Ramos (cell line): ENCODE data around the gene TIGAR.

ENCODE experiments used
- in situ Hi-C: fragments of 300-500 bp; cut with MboI; formaldehyde crosslinking; loops from one replicate; pipeline ENCODE4 v1.14.3; 2022; ENCODE audit warnings: low sequenced_read_pairs; ENCODE audit not compliant: unreplicated experiment

TIGAR gene

GRCh38 chr12:4300883-4301282 is 20.1 kb upstream of the TIGAR start:
- in situ Hi-C loops = no loop called here

GRCh38 chr12:4301932-4302501 is 19.0 kb upstream of the TIGAR start:
- in situ Hi-C loops = no loop called here

- in situ Hi-C loops = no loop called here
These were observed 18.1 kb upstream of the TIGAR start for GRCh38 chr12:4302881-4303280.

- in situ Hi-C loops = no loop called here
These were observed 17.3 kb upstream of the TIGAR start for GRCh38 chr12:4303750-4304149.

GRCh38 chr12:4307593-4308333 is 13.2 kb upstream of the TIGAR start:
- in situ Hi-C loops = no loop called here

- in situ Hi-C loops = no loop called here
These were observed 12.6 kb upstream of the TIGAR start for GRCh38 chr12:4308334-4308950.

- in situ Hi-C loops = no loop called here
These were observed 9.2 kb upstream of the TIGAR start for GRCh38 chr12:4311776-4312175.

- in situ Hi-C loops = no loop called here
These were observed 8.8 kb upstream of the TIGAR start for GRCh38 chr12:4312251-4312650.

GRCh38 chr12:4320497-4320852 is 538 bp upstream of the TIGAR start:
- in situ Hi-C loops = no loop called here

GRCh38 chr12:4322726-4323125 is 1.7 kb downstream of the TIGAR start:
- in situ Hi-C loops = no loop called here

GRCh38 chr12:4323396-4323795 is 2.4 kb downstream of the TIGAR start:
- in situ Hi-C loops = no loop called here

GRCh38 chr12:4324366-4324765 is 3.4 kb downstream of the TIGAR start:
- in situ Hi-C loops = no loop called here

- in situ Hi-C loops = no loop called here
These were observed 5.0 kb downstream of the TIGAR start for GRCh38 chr12:4325966-4326365.

GRCh38 chr12:4327293-4327692 is 6.3 kb downstream of the TIGAR start:
- in situ Hi-C loops = no loop called here

- in situ Hi-C loops = no loop called here
These were observed 9.2 kb downstream of the TIGAR start for GRCh38 chr12:4330203-4330602.

- in situ Hi-C loops = no loop called here
These were observed 10.2 kb downstream of the TIGAR start for GRCh38 chr12:4331221-4331620.

GRCh38 chr12:4331842-4332241 is 10.8 kb downstream of the TIGAR start:
- in situ Hi-C loops = no loop called here

- in situ Hi-C loops = no loop called here
These were observed 25.9 kb downstream of the TIGAR start for GRCh38 chr12:4346931-4347330.

- in situ Hi-C loops = no loop called here
These were observed 32.8 kb downstream of the TIGAR start for GRCh38 chr12:4353785-4354208.

- in situ Hi-C loops = no loop called here
These were observed 34.4 kb downstream of the TIGAR start for GRCh38 chr12:4355156-4356040.

GRCh38 chr12:4356041-4356327 is 35.0 kb downstream of the TIGAR start:
- in situ Hi-C loops = no loop called here
